K562 (cell line): Measurements from ENCODE around the gene NMRAL1. TPM values are rescaled to one million over a fixed set of nuclear protein-coding genes. Genes with fewer than 3 reads are reported as not detected.

ENCODE experiments used
- ATAC-seq: fragments of 200-7000 bp; cut with Tn5 transposase; 3 replicates; pipeline ENCODE4 v1.9.1; 2020; ENCODE audit warnings: moderate library complexity
- BruUV-seq: library from RNA; stranded (reverse); fragments of 400-500 nt; replicated peaks from 2 replicates; lab custom pipeline; 2021; lab: Mats Ljungman, UMichigan
- CTCF ChIA-PET: fragments of 300-600 bp; formaldehyde crosslinking; extraction: SDS; loops from one replicate; lab custom pipeline; 2021; ENCODE audit warnings: low intra/inter-chr PET ratio; lab: Yijun Ruan, JAX
- POLR2A ChIA-PET: fragments of 300-600, 350-650 bp; sonication (Branson Sonifier 250); formaldehyde crosslinking; extraction: SDS; loops from one replicate; lab custom pipeline; 2021; ENCODE audit warnings: antibody characterized with exemption, inconsistent platforms; lab: Yijun Ruan, JAX
- DNase-seq, 4 experiments: peaks; one replicate each; pipeline versions ENCODE4 v3.0.0 to v3.0.0-alpha.2; 2011 to 2018; ENCODE audit warnings: low spot score in 3 of 4, mixed read lengths in 3 of 4; ENCODE audit errors: extremely low read depth in 1 of 4
- FAIRE-seq: peaks from 2 replicates; lab custom pipeline; 2011; peaks lifted over from hg19 to GRCh38; lab: Jason Lieb, UNC
- H2AFZ ChIP-seq: 2 replicates; pipeline ENCODE4 v1.6.0; 2011; ENCODE audit warnings: low read depth, low read length, control low read depth, inconsistent platforms
- H3K27ac ChIP-seq: fragments of 200-600 bp; 3 replicates; pipeline ENCODE4 v1.8.0; 2011; ENCODE audit warnings: low read depth, mild to moderate bottlenecking, control low read depth, inconsistent platforms, low read length, moderate library complexity, mixed read lengths; ENCODE audit errors: extremely low read depth
- H3K27me3 ChIP-seq, 2 experiments: fragments of 300-600 bp in 1 of 2; 2 replicates in 1 of 2; 3 replicates in 1 of 2; pipeline versions ENCODE4 v1.6.0 to v1.8.0; 2011; ENCODE audit warnings: inconsistent platforms in 2 of 2, low read length in 2 of 2, mild to moderate bottlenecking in 1 of 2, mixed read lengths in 1 of 2, moderate library complexity in 1 of 2; ENCODE audit not compliant: control insufficient read depth in 2 of 2, insufficient read depth in 2 of 2
- H3K36me3 ChIP-seq: fragments of 300-600 bp; 3 replicates; pipeline ENCODE4 v1.8.0; 2011; ENCODE audit warnings: mild to moderate bottlenecking, low read length, inconsistent platforms; ENCODE audit not compliant: control insufficient read depth, insufficient read depth
- H3K4me1 ChIP-seq, 2 experiments: fragments of 200-600 bp in 1 of 2; replicated peaks in 1 of 2; 2 replicates in 1 of 2; 3 replicates in 1 of 2; pipeline versions ENCODE4 v1.5.1 to v1.8.0; 2011; ENCODE audit warnings: inconsistent platforms in 2 of 2, low read length in 2 of 2, mild to moderate bottlenecking in 1 of 2, mixed read lengths in 1 of 2, moderate library complexity in 1 of 2; ENCODE audit not compliant: control insufficient read depth in 2 of 2, insufficient read depth in 2 of 2
- H3K4me2 ChIP-seq: 2 replicates; pipeline ENCODE4 v1.6.1; 2011; ENCODE audit warnings: low read length, control low read depth, inconsistent platforms, mixed read lengths; ENCODE audit not compliant: insufficient read depth
- H3K4me3 ChIP-seq: fragments of 200-600 bp; sonication (generic), shearing (Covaris generic); 2 replicates; pipeline ENCODE4 v1.5.1; 2016; ENCODE audit warnings: control low read depth, inconsistent platforms
- H3K79me2 ChIP-seq: fragments of 200-600 bp; 3 replicates; pipeline ENCODE4 v1.8.0; 2011; ENCODE audit warnings: low read length, inconsistent platforms; ENCODE audit not compliant: control insufficient read depth, insufficient read depth
- H3K9ac ChIP-seq, 2 experiments: 2 replicates each; pipeline versions ENCODE4 v1.6.0 to v1.6.1; 2011; ENCODE audit warnings: low read depth in 2 of 2, low read length in 2 of 2, control low read depth in 1 of 2, inconsistent platforms in 1 of 2, mild to moderate bottlenecking in 1 of 2, mixed read lengths in 1 of 2; ENCODE audit not compliant: insufficient read depth in 1 of 2
- H3K9me1 ChIP-seq: one replicate; pipeline ENCODE4 v1.6.0; 2011; ENCODE audit warnings: inconsistent platforms, mild to moderate bottlenecking, low read length, moderate library complexity; ENCODE audit not compliant: control insufficient read depth, insufficient read depth
- H3K9me3 ChIP-seq: replicated peaks from 2 replicates; pipeline ENCODE4 v1.5.1; 2011; ENCODE audit warnings: low read depth, low read length, inconsistent platforms; ENCODE audit not compliant: control insufficient read depth, insufficient read depth
- H4K20me1 ChIP-seq: replicated peaks from 2 replicates; pipeline ENCODE4 v1.6.1; 2011; ENCODE audit warnings: low read length, inconsistent platforms, mixed read lengths; ENCODE audit not compliant: control insufficient read depth, insufficient read depth
- NCOA2 ChIP-seq, 2 experiments: fragments of 450-650 bp; IDR thresholded peaks; 2 replicates each; pipeline ENCODE4 v1.6.1; 2018; ENCODE audit warnings: mild to moderate bottlenecking in 2 of 2, moderate library complexity in 1 of 2; ENCODE audit not compliant: partially characterized antibody in 2 of 2
- POLR2G ChIP-seq: fragments of 200-400 bp; formaldehyde crosslinking; IDR thresholded peaks from 2 replicates; pipeline ENCODE4 v1.6.1; 2017; ENCODE audit warnings: low read depth, mild to moderate bottlenecking, antibody characterized with exemption, low read length, moderate library complexity
- RBFOX2 ChIP-seq: fragments of 200-400 bp; formaldehyde crosslinking; IDR thresholded peaks from 2 replicates; pipeline ENCODE4 v1.6.1; 2017; ENCODE audit warnings: low read depth, mild to moderate bottlenecking, low read length, moderate library complexity
- SNIP1 ChIP-seq: fragments of 450-650 bp; IDR thresholded peaks from 2 replicates; pipeline ENCODE4 v1.7.1; 2017; ENCODE audit warnings: low read depth, mild to moderate bottlenecking
- TAF9B ChIP-seq: fragments of 450-650 bp; IDR thresholded peaks from 2 replicates; pipeline ENCODE4 v1.6.1; 2018; ENCODE audit warnings: mild to moderate bottlenecking; ENCODE audit not compliant: partially characterized antibody
- TBL1XR1 ChIP-seq, 2 experiments: IDR thresholded peaks; 2 replicates each; pipeline ENCODE4 v1.6.1; 2012; ENCODE audit warnings: improper control_type of control experiment in 2 of 2, low read length in 2 of 2, mild to moderate bottlenecking in 1 of 2
- U2AF2 ChIP-seq: fragments of 200-400 bp; formaldehyde crosslinking; optimal IDR thresholded peaks from 2 replicates; pipeline ENCODE3; 2017; ENCODE audit warnings: low read depth, mild to moderate bottlenecking, low read length
- ZNF24 ChIP-seq: fragments of 450-650 bp; IDR thresholded peaks from 2 replicates; pipeline ENCODE4 v1.6.1; 2016
- WGBS: fragments of 100-300 bp; shearing (Covaris generic); methylation state at CpG from one replicate; pipeline ENCODE4 v1.1.6; 2016; ENCODE audit warnings: low coverage, mixed read lengths; ENCODE audit not compliant: insufficient coverage; ENCODE audit errors: missing lambda C conversion rate; 5-methylcytosine and 5-hydroxymethylcytosine counted together
- in situ Hi-C: fragments of 300-500 bp; cut with MboI; formaldehyde crosslinking; loops from 4 replicates; pipeline ENCODE4 v1.15.0; 2018; ENCODE audit warnings: inconsistent platforms, mixed read lengths
- intact Hi-C: fragments of 100-400 bp; cut with micrococcal nuclease; formaldehyde crosslinking; loops from 2 replicates; pipeline ENCODE4 v1.14.2; 2022
- polyA plus RNA-seq, 8 experiments: library from polyadenylated mRNA; depleted of rRNA in 4 of 8; stranded (reverse) in 5 of 8; unstranded in 3 of 8; fragments of >200 nt; fragmentation: Nextera tagmentation in 2 of 8; fragmentation: Illumina TruSeq in 1 of 8; extraction: Ambion mirVana in 2 of 8; extraction: Trizol in 1 of 8; gene quantifications; 2 replicates each; pipeline versions ENCODE4 v1.2.1 to v1.2.3, GENCODE V29; 2011 to 2014; ENCODE audit warnings: inconsistent platforms in 1 of 8, missing spikeins in 1 of 8
- total RNA-seq, 7 experiments: library from RNA; depleted of rRNA in 6 of 7; stranded (reverse); fragments of >200 nt in 6 of 7; fragmentation: Illumina TruSeq in 2 of 7; extraction: Trizol in 2 of 7; gene quantifications; 2 replicates each; pipeline versions ENCODE4 v1.2.1 to v1.2.3, GENCODE V29; 2011 to 2021; ENCODE audit warnings: low replicate concordance in 1 of 7

Gene NMRAL1
- total and polyA plus RNA-seq, 9 of the 15 experiments (the other 6 are each of a cell fraction or from before 2014, with no cell fraction given) = 6.3 to 116 (median 63.2) TPM

GRCh38 chr16:4455081-4455480 is 19.3 kb downstream of the NMRAL1 start:
- no peak for FAIRE-seq
- Histone ChIP-seq H3K4me3 (no peak overlapping the region), H3K27ac (no peak overlapping the region), H3K4me1 (peaks cover 6% of the 10 kb centered on the region in 2 experiments; a peak in 2 of 5 replicates), H3K9me3 (no peaks in the 10 kb centered on the region), H3K9me1 (no peaks in the 10 kb centered on the region), H3K36me3 (peaks cover 81% of the 10 kb centered on the region), H2AFZ (no peak overlapping the region), H3K9ac (no peak overlapping the region), H3K79me2 (no peaks in the 10 kb centered on the region), H4K20me1 (no peaks in the 10 kb centered on the region), H3K4me2 (no peak overlapping the region), H3K27me3 (no peaks in the 10 kb centered on the region)
- ChIA-PET POLR2A (interaction anchor here (0.6 to 2.6 kb wide), 3 partner anchors 8 to 183 kb away, joined by 3 to 9 read pairs (median 3); no protein-coding TSS in a partner anchor), CTCF (no interaction called here)
- in situ Hi-C loops (no loop called here), intact Hi-C loops (no loop called here)
- 95% methylated on average over 13 of the region's 14 CpGs for WGBS
- no peak for DNase-seq
- no peak for ATAC-seq
- TF ChIP-seq TBL1XR1 (IDR thresholded peaks at IDR 0.05; ENCODE audit: low read length in 2 of 2) = no peak
- TF ChIP-seq POLR2G = peak; percentile 61
- TF ChIP-seq U2AF2 = no peak
- TF ChIP-seq NCOA2 (IDR thresholded peaks at IDR 0.05; ENCODE audit: partially characterized antibody in 2 of 2) = no peak
- TF ChIP-seq ZNF24 = no peak
- TF ChIP-seq RBFOX2 = 0 out of 2 replicates have a peak, but pooled peaks have one; percentile 39
- no peak for TF ChIP-seq TAF9B
- TF ChIP-seq SNIP1 = no peak
- BruUV-seq = no TSS peak
